Mesothelial cell of epicardium (in vitro differentiated cells): ENCODE measurements around the gene MANBA. TPM values are rescaled to one million over a fixed set of nuclear protein-coding genes. Genes with fewer than 3 reads are reported as not detected.
A peak's percentile ranks its signal among the peaks of the same experiment; 100 is the strongest.

Source experiments
- DNase-seq, 2 experiments: peaks; one replicate each; pipeline ENCODE4 v3.0.0; 2021; ENCODE audit warnings: low spot score in 2 of 2; ENCODE audit not compliant: unreplicated experiment in 2 of 2
- H3K27ac Mint-ChIP-seq: 2 replicates; pipeline ENCODE4 v1.8.0; 2021; ENCODE audit warnings: mixed read lengths
- H3K27me3 Mint-ChIP-seq: 2 replicates; pipeline ENCODE4 v1.8.0; 2021; ENCODE audit warnings: low read depth, mixed read lengths
- H3K36me3 Mint-ChIP-seq: 2 replicates; pipeline ENCODE4 v1.8.0; 2021; ENCODE audit warnings: mixed read lengths
- H3K4me1 Mint-ChIP-seq: 2 replicates; pipeline ENCODE4 v1.8.0; 2021; ENCODE audit warnings: mixed read lengths
- H3K4me3 Mint-ChIP-seq: 2 replicates; pipeline ENCODE4 v1.8.0; 2021; ENCODE audit warnings: mild to moderate bottlenecking, moderate library complexity, mixed read lengths
- H3K9me3 Mint-ChIP-seq: 2 replicates; pipeline ENCODE4 v1.8.0; 2021; ENCODE audit warnings: mixed read lengths
- total RNA-seq: library from RNA; stranded (reverse); gene quantifications from 3 replicates; pipeline ENCODE4 v1.2.1, GENCODE V29; 2021
- TF ChIP-seq, protein P1 (sequence below): fragments of 200-600 bp; sonication (generic); IDR thresholded peaks from one replicate; pipeline ENCODE4 v1.5.0; 2021; ENCODE audit warnings: antibody characterized with exemption; ENCODE audit not compliant: unreplicated experiment

MANBA gene
- total RNA-seq, 1 donor from 2014 or later = 39.2 TPM

DNA sequence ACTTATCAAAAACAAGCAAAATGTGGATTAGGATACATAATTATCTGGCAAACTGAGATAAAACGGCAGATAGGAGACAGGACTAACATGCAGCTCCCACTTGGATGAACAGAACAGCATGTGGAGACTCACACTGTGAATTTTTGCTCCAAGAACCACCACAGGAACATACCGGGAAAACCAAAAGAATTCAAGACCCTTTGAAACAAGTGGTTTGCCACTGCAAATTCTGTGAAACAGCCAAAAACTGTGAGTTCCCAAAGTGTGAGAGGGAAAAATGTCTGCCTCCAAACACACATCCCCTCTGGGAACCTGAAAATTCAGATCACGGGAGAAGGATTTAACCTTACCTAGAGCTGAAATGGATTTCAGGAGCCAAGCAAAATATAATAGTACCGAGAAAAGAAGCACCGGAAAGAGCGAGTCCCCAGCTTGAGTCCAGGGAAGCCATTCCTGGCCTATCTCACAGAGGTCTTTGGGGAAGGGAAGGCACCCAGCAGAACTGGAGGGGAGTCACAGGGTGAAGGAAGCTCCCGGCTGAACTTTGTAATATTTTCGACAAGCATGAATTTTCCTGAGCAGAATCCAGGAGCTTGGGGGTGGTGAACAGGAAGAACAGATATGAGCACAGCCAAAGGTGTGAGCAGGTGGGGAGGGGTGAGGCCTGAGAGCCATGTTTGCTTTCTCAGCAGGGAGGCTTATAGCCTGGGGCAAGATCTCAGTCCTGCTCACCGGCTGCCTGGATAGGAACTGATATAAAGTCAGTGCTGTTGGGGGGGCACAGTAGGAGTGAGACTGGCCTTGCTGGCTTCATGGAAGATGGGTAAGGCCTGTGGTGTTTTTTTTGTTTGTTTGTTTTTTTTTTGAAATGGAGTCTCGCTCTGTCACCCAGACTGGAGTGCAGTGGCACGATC lies 23.9 kb downstream of the MANBA start:
- Mint-ChIP-seq H3K27ac (peak overlapping the region; percentile 83), H3K27me3 (no peaks in the 10 kb centered on the region), H3K4me1 (peaks cover 25% of the 10 kb centered on the region), H3K4me3 (no peak overlapping the region), H3K9me3 (peaks cover 40% of the 10 kb centered on the region), H3K36me3 (peaks cover 29% of the 10 kb centered on the region)
- no peak for DNase-seq
- TF ChIP-seq, protein P1, sequence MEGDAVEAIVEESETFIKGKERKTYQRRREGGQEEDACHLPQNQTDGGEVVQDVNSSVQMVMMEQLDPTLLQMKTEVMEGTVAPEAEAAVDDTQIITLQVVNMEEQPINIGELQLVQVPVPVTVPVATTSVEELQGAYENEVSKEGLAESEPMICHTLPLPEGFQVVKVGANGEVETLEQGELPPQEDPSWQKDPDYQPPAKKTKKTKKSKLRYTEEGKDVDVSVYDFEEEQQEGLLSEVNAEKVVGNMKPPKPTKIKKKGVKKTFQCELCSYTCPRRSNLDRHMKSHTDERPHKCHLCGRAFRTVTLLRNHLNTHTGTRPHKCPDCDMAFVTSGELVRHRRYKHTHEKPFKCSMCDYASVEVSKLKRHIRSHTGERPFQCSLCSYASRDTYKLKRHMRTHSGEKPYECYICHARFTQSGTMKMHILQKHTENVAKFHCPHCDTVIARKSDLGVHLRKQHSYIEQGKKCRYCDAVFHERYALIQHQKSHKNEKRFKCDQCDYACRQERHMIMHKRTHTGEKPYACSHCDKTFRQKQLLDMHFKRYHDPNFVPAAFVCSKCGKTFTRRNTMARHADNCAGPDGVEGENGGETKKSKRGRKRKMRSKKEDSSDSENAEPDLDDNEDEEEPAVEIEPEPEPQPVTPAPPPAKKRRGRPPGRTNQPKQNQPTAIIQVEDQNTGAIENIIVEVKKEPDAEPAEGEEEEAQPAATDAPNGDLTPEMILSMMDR = no peak

DNA sequence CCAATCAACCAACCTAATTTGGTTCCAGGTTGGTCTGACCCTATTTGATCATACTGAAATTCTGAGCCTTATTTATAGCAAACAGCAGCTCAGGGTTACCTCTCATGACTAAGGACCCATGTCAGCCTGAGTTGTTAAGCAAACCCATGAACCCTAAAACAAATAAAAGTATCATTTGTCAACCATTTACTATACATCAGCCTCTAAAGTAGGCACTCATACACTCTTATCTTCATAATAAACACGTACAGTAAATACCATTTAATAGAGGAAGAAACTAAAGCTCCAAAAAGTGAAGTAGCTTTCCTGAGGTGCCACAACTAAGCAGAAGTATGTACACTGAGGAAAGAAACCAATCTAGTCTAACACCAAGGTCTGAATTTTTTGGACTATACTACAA lies 25.2 kb downstream of the MANBA start:
- Mint-ChIP-seq H3K27me3 (no peaks in the 10 kb centered on the region), H3K27ac (no peak overlapping the region), H3K36me3 (peaks cover 27% of the 10 kb centered on the region), H3K9me3 (peaks cover 35% of the 10 kb centered on the region), H3K4me1 (peaks cover 25% of the 10 kb centered on the region), H3K4me3 (no peak overlapping the region)
- TF ChIP-seq, protein P1 = no peak
- DNase-seq = no peak

DNA sequence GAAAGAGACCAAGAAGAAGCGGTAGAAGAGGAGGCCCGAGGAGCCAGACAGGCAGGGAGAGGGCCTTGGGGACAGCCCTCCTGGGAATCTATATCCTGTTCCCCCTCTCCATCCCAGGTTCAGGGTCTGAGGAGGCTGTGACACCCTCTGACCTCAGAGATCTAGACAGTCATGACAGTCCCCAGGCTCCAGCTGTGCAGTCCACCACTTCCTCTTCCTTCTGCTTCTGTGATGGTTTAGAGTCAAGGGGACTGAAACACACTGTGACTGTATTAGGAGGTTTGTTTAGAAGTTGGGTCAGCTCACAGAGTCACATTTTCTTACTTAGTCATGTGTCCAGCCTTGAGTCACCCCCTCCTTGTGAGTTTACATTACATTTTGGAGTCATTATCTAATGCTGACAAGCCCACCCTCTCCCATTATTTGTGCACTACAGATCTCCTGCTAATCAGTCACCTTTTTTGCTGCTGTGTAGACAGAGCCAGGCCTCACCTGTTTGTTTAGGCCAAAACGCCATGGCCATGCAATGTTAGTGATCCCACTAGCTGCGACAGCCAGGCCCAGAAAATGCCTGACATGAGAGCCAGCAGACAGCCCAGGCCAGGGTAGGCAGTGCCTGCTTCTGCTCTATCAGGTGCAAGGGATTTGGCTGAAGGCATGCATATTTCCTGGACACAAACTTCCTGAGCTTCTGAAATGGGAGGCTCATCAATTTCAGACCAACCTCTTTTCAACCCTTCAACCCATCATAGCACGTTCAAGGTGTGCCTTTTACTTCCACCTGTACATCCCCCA lies 26.0 kb downstream of the MANBA start:
- no peak for DNase-seq
- Mint-ChIP-seq H3K27me3 (no peaks in the 10 kb centered on the region), H3K4me3 (no peak overlapping the region), H3K4me1 (peaks cover 25% of the 10 kb centered on the region), H3K27ac (no peak overlapping the region), H3K9me3 (peaks cover 33% of the 10 kb centered on the region), H3K36me3 (peaks cover 29% of the 10 kb centered on the region)
- TF ChIP-seq, protein P1 = no peak

DNA sequence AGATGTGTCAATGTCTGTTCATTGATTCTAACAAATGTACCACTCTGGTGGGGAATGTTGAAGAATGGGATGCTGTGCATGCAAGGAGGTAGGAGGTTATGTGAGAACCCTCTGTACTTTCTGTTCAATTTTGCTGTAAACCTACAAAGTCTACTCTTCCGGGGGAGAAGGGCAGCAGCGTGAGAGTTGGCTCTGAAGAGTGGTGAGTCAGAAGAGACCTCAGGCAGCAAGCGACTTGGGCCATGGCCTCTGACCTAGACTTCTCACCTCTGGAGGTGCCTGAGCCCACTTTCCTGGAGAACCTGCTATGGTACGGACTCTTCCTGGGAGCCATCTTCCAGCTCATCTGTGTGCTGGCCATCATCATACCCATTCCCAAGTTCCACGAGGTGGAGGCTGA lies 26.7 kb downstream of the MANBA start:
- Mint-ChIP-seq H3K9me3 (peaks cover 32% of the 10 kb centered on the region), H3K4me1 (peaks cover 25% of the 10 kb centered on the region), H3K4me3 (no peak overlapping the region), H3K27ac (no peak overlapping the region), H3K27me3 (no peaks in the 10 kb centered on the region), H3K36me3 (peaks cover 29% of the 10 kb centered on the region)
- TF ChIP-seq, protein P1 = no peak
- DNase-seq = no peak

DNA sequence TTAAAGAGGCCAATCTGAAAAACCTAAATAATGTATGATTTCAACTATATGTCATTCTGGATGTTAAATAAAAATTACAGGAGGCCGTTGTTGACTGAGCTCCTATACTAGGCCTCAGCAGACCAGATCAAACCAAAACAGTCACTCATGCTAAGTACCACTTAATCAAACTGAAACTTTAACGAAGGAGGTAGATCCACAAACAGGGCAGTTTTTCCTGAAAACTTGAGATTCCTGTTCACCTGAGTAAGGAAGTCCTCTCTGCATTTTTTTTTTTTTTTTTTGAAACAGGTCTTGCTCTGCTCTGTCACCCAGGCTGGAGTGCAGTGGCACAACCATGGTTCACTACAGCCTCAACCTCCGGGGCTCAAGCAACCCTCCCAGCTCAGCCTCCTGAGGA lies 27.7 kb downstream of the MANBA start:
- H3K4me1 Mint-ChIP-seq = peaks cover 25% of the 10 kb centered on the region
- no peak overlapping the region for H3K27ac Mint-ChIP-seq
- peaks cover 21% of the 10 kb centered on the region for H3K9me3 Mint-ChIP-seq
- no peak for DNase-seq
- H3K36me3 Mint-ChIP-seq = peaks cover 27% of the 10 kb centered on the region
- H3K4me3 Mint-ChIP-seq = no peak overlapping the region
- TF ChIP-seq, protein P1 = no peak
- no peaks in the 10 kb centered on the region for H3K27me3 Mint-ChIP-seq
